HG02678 (cell line): Measurements from ENCODE around the gene MSL1.

Source experiments
- ATAC-seq: cut with Tn5 transposase; IDR thresholded peaks from one replicate; pipeline ENCODE4 v1.9.1; 2021; ENCODE audit warnings: mild to moderate bottlenecking, moderate library complexity; ENCODE audit not compliant: unreplicated experiment

Gene MSL1

DNA sequence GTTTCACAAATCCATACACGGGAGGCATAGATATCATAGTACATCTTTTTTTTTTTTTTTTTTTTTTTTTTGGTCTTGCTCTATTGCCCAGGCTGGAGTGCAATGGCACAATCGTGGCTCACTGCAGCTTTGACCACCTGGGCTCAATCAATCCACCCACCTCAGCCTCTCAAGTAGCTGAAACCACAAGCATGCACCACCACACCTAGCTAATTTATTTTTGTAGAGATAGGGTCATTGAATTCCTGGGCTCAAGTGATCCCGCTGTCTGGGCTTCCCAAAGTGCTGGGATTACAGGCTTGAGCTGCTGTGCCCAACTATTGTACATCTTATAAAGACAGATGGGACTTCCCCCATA is 52.0 kb downstream of the MSL1 start:
- no peak for ATAC-seq

GRCh38 chr17:40174514-40174913 is 52.7 kb downstream of the MSL1 start:
- ATAC-seq: no peak

DNA sequence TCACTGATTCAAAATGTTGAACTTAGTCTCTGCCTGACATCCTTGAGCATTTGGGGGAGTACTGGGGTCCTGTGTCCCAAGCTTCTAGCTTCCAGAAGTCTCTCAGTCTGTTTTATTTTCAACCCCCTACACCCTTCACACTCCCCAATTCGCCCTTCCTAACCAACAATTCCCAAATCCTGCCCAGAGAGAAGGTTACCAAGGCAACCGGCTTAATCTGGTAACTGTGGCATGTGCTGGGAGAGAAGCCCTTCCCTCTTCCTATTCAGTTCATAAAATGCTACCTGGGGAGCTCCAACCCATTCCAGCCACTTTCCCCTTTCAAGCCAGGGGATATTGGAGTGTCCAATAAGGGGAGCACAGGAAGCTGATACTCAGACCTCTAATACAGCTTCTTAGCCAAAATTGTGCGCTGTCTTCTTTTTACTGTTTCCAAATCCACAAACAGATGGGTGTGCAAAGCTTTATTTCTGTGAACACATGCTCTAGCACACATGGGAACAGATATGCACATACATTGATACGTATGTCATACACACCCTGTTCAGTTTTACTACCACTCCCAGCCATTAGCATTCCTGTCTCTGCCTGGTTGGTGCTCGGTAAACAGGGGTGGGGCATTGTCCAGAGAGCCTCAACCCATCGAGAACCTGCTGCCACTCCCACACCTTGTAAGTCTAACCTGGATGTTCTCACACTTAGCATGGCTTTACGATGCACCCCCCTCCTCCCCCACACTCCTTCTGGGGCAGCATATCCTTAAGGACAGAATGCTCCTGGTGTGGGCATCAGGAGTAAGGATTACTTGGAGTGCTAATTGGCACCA is 54.4 kb downstream of the MSL1 start:
- ATAC-seq: no peak

GRCh38 chr17:40176754-40177110 is 55.0 kb downstream of the MSL1 start:
- ATAC-seq: no peak

DNA sequence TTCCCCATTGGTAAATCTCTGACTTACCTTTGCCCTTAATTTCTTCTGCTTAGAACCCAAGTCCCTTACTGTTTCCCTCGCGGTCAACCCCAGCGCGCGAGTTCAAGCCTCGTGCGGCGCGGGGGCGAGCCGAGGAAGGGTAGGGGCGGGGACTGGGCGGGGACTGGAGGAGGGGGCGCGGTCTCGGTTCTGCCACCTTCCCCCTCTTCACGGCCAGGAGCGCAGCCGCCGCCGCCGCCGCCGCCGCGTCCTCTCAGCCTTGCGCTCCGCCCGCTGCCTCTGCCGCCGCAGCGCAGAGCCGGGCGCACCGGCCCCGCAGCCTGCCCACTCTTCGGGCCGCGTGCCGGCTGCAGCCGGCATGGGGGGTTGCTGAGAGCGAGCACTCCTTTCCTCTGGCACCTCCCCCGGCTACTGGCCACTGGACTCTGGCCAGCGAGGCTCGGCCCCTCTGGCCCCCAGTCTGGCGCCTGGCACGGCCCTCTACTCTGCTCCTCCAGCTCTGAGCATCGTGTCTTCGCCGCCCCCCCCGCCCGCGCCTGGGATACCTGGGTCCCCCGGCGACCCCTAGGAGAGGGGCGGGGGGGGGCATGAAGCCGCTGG is 55.6 kb downstream of the MSL1 start, which contains the start of gene RAPGEFL1:
Gene RAPGEFL1, plus strand, starts transcription at position 196 of the 600 bp plus-strand sequence. Its CDS starts 392 bp downstream, at position 588.
- ATAC-seq: no peak

DNA sequence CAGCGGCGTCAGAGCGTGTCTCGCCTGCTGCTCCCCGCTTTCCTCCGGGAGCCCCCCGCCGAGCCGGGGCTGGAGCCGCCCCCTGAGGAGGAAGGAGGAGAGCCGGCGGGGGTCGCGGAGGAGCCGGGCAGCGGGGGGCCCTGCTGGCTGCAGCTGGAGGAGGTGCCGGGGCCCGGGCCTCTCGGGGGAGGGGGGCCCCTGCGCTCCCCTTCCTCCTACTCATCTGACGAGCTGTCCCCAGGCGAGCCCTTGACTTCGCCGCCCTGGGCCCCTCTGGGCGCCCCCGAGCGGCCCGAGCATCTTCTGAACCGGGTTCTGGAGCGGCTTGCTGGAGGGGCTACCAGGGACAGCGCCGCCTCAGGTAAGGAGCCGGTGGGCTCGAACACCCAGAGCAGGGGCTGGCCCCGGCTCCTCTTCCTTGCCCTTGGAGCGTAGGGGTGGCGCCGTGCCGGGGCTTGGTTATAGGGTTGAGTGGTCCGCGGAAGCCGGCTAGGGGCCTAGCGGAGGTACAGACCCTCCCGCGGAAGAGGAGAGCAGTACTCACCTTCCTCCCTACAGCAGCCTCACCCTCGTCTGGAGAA is 56.3 kb downstream of the MSL1 start:
- no peak for ATAC-seq

- no peak for ATAC-seq
Observed at GRCh38 chr17:40178660-40179059, 56.9 kb downstream of the MSL1 start.

GRCh38 chr17:40179923-40180659 is 58.3 kb downstream of the MSL1 start:
- no peak for ATAC-seq

GRCh38 chr17:40180694-40181093 is 58.9 kb downstream of the MSL1 start:
- ATAC-seq: no peak

DNA sequence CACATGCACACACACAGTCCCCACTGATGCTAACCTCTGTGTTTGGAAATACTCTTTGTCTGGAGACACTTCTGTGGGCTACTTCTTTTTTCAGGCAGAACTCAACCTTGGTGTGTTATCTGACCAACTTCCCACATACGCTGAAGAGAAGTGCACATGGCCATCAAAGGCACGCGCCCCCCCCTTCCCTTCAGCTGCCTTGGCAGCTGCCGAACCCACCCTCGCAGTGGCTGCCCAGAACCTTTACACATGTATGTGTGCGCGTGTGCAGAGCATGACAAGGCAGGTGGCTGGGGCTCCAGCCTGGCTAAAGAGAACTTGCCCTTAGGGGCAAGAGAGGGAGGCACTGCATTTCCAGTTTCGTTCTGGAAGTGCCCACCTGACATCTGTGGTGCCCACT is 59.4 kb downstream of the MSL1 start:
- no peak for ATAC-seq

- ATAC-seq: no peak
Observed at GRCh38 chr17:40182606-40183005, 60.8 kb downstream of the MSL1 start.
